PFSK-1 (cell line): ENCODE data around the gene FAM120B.

ENCODE experiments used
- FOXP2 ChIP-seq: optimal IDR thresholded peaks from 2 replicates; pipeline ENCODE3; 2011; ENCODE audit warnings: borderline replicate concordance, control low read depth, inconsistent platforms; ENCODE audit not compliant: insufficient read depth; ENCODE audit errors: extremely low read length, extremely low read depth
- POLR2AphosphoS5 ChIP-seq: IDR thresholded peaks from 2 replicates; pipeline ENCODE4 v1.6.1; 2012; ENCODE audit warnings: low read depth, mild to moderate bottlenecking, control low read depth, low read length, moderate library complexity
- REST ChIP-seq, 2 experiments: IDR thresholded peaks; 2 replicates each; pipeline versions ENCODE4 v1.6.1 to v1.8.0; 2011 to 2012; ENCODE audit warnings: low read depth in 2 of 2, low read length in 2 of 2, control low read depth in 1 of 2, inconsistent platforms in 1 of 2, mild to moderate bottlenecking in 1 of 2, moderate library complexity in 1 of 2; ENCODE audit not compliant: insufficient read depth in 1 of 2
- SIN3A ChIP-seq: IDR thresholded peaks from 2 replicates; pipeline ENCODE4 v1.6.1; 2012; ENCODE audit warnings: mild to moderate bottlenecking, low read length, moderate library complexity, borderline replicate concordance; ENCODE audit not compliant: insufficient read depth
- TAF1 ChIP-seq: IDR thresholded peaks from 2 replicates; pipeline ENCODE4 v1.6.1; 2012; ENCODE audit warnings: low read length, control low read depth, borderline replicate concordance; ENCODE audit not compliant: insufficient read depth

The FAM120B gene

GRCh38 chr6:170294813-170295509 is 11.6 kb upstream of the FAM120B start:
- TF ChIP-seq POLR2AphosphoS5: no peak
- no peak for TF ChIP-seq SIN3A
- TF ChIP-seq FOXP2: no peak
- TF ChIP-seq TAF1: no peak
- TF ChIP-seq REST (IDR thresholded peaks at IDR 0.05; ENCODE audit: insufficient read depth in 1 of 2, low read depth in 2 of 2, low read length in 2 of 2): no peak

GRCh38 chr6:170295510-170296422 is 10.8 kb upstream of the FAM120B start:
- no peak for TF ChIP-seq SIN3A
- peak; percentile 19 for TF ChIP-seq FOXP2

- TF ChIP-seq REST (IDR thresholded peaks at IDR 0.05; ENCODE audit: insufficient read depth in 1 of 2, low read depth in 2 of 2, low read length in 2 of 2) (no peak), POLR2AphosphoS5 (no peak), TAF1 (no peak), FOXP2 (no peak), SIN3A (no peak)
These were observed 10.2 kb upstream of the FAM120B start for GRCh38 chr6:170296423-170296745.

GRCh38 chr6:170296746-170297575 is 9.6 kb upstream of the FAM120B start:
- TF ChIP-seq TAF1 (no peak), SIN3A (no peak), REST (IDR thresholded peaks at IDR 0.05; ENCODE audit: insufficient read depth in 1 of 2, low read depth in 2 of 2, low read length in 2 of 2) (no peak), POLR2AphosphoS5 (no peak), FOXP2 (no peak)

GRCh38 chr6:170297576-170298330 is 8.8 kb upstream of the FAM120B start:
- TF ChIP-seq TAF1 (no peak), FOXP2 (no peak), SIN3A (no peak), REST (IDR thresholded peaks at IDR 0.05; ENCODE audit: insufficient read depth in 1 of 2, low read depth in 2 of 2, low read length in 2 of 2) (no peak)
